ENCODE results near the gene DEFB131A.
"Not testable (repeated sequence)": the region's sequence is repeated elsewhere in the genome, so short reads cannot be mapped to it uniquely, and the experiment has no call there.

The DEFB131A gene, protein sequence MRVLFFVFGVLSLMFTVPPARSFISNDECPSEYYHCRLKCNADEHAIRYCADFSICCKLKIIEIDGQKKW

GRCh38 chr4:9444114-9444513 lies at the start of gene DEFB131A:
DEFB131A (plus strand) TSS chr4:9444414; CDS start chr4:9444534, 120 bp downstream.
- not testable (repeated sequence) for DNase-seq (ENCODE audit: low spot score)

DNA sequence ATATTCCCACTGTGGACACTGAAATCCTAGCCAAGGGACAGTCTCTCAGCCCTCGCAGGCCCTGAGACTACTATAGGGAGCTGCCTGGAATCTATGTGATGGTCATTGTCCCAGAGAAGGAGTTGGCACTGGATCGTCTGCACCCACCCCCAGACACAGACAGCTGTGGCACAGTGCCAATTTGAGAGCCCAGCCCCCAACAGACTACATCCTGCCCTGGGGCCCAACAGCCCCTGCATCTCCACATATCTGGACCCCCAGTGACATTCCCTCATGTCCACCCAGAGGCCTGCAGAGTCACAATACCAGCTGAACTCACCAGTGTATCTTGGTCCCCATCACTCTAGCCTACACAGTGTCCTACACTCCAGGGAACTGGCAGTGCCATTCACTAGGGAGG lies 38.4 kb upstream of the DEFB131A start:
- DNase-seq (ENCODE audit: low spot score), result not testable (repeated sequence)

DNA sequence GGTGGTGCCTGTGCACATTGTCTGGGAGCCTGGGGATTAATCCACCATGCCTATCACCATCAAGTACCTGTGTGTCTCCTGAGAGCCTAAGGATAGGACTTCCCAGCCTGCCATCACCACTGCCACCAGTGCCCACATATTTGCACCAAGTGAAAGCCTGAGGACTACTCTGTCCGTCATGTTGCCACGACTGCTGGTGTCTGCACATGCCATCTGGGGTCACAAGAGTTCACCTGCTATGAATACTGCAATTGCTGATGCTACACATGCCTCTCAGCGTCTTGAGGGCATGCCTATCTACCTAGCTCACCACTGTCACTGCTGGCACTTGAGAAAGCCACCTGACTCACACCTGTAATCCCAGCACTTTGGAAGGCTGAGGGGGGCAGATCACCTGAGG lies 37.7 kb upstream of the DEFB131A start:
- not testable (repeated sequence) for DNase-seq (ENCODE audit: low spot score)

DNA sequence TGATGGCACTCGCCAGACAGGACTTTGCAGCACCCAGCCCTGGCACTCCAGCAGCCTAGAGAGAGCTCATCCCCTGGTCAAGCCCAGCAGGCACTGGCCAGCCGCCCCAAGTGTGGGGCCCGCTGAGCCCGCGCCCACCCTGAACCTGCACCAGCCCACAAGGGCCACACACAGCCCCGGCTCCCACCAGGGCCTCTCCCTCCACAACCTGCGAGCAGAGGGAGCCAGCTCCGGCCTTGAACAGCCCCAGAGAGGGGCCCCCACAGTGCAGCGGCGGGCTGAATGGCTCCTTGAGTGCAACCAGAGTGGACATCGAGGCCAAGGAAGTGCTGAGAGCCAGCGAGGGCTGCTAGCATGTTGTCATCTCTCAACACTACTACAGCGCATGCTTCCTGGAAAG lies 34.4 kb upstream of the DEFB131A start:
- DNase-seq (ENCODE audit: low spot score), result no peak

DNA sequence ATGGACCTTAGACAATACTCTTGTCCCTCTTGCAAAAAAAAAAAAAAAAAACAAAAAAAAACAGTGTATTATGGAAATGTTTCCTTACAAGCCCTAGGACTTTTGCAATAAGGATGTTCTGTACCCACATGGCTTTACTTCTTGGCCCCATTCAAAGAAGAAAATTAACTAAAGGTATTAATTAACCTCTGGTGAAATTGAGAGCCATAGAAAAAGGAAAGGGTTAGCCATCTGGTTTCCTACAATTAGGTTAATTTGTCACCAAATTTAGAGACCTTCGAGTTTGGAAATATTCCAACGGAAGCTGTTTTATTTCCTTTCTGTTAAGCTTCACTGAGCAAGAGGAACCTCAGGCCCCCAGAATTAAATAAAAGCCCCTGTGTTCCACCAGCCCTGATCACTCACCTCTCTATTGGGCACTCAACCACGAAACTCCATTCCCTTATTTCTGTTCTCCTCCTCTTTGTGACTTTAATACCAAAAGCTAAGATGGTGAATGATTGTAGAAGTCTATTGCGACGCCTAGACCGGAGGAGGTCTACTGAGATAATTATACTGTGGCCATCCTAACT lies 22.2 kb upstream of the DEFB131A start:
- DNase-seq (ENCODE audit: low spot score), result not testable (repeated sequence)

DNA sequence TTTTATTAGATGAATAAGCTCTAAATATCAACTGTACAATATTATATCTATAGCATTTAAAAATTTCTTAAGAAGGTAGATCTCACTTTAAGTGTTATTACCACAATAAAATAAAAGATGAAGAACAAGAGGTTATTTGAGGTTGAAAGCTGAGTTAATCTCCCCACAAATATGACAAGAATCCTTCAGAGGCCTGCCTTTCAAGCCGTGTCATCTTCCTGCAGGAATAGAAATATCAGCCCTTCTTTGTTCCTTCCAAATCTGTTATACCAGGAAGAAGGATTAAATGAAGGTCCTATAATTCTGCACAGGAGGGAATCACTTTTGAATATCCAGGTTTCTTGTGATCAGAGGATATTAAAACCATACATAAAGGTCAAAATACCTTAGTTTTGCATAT lies 18.3 kb upstream of the DEFB131A start:
- DNase-seq (ENCODE audit: low spot score), result not testable (repeated sequence)

GRCh38 chr4:9430061-9430460 lies 14.2 kb upstream of the DEFB131A start:
- not testable (repeated sequence) for DNase-seq (ENCODE audit: low spot score)

GRCh38 chr4:9433320-9433719 lies 10.9 kb upstream of the DEFB131A start:
- DNase-seq (ENCODE audit: low spot score), result not testable (repeated sequence)

DNA sequence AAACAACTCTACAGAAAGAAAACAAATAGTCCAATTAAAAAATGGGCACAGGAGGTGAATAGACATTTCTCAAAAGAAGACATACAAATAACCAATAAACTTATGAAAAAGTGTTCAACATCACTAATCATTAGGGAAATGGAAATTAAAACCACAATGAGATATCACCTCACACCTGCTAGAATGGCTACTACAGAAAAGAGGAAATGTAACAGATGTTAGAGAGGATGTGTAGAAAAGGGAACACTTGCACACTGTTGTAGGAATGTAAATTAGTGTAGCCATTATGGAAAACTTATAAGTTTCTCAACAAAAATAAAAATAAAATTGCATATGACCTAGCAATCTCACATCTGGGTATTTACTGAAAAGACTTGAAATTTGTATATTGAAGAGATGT lies 7.5 kb upstream of the DEFB131A start:
- not testable (repeated sequence) for DNase-seq (ENCODE audit: low spot score)

- DNase-seq (ENCODE audit: low spot score), result not testable (repeated sequence)
Observed at GRCh38 chr4:9442355-9442754, 1.9 kb upstream of the DEFB131A start.

- not testable (repeated sequence) for DNase-seq (ENCODE audit: low spot score)
Observed at GRCh38 chr4:9444681-9445080, 467 bp downstream of the DEFB131A start.

- not testable (repeated sequence) for DNase-seq (ENCODE audit: low spot score)
Observed at GRCh38 chr4:9452251-9452650, 8.0 kb downstream of the DEFB131A start.

GRCh38 chr4:9454284-9454683 lies 10.1 kb downstream of the DEFB131A start:
- not testable (repeated sequence) for DNase-seq (ENCODE audit: low spot score)

DNA sequence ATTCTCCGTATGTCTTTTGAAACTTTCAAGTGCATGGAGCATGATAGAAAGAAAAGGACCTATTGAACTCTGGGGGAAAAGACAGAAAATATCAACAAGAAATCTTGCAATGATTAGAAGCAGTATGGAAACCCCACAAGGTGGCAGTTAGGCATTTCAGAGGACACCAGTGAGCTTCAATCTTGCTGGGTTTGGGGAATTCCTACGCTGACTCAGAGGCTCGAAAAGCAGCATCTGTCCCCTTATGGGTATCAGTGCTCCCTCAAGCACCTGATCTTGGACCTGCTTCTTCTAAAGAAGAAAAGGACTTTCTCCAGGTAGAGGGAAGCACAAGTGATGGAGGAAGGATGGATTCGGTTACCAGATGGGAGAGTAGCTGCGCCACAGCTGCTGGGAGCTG lies 10.8 kb downstream of the DEFB131A start:
- not testable (repeated sequence) for DNase-seq (ENCODE audit: low spot score)

- not testable (repeated sequence) for DNase-seq (ENCODE audit: low spot score)
Observed at GRCh38 chr4:9479466-9479865, 35.3 kb downstream of the DEFB131A start.

DNA sequence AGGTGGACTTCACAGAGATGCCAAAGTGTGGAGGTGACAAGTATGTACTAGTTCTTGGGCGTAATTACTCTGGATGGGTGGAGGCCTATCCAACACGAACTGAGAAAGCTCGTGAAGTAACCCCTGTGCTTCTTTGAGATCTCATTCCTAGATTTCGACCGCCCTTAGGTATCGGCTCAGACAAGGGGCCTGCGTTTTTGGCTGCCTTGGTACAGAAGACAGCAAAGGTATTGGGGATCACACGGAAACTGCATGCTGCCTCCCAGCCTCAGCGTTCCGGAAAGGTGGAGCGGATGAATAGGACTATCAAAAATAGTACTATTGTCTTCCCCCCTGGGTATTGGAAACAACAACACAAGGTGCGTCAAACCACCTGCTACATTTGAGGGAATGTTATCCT lies 35.9 kb downstream of the DEFB131A start:
- not testable (repeated sequence) for DNase-seq (ENCODE audit: low spot score)

- not testable (repeated sequence) for DNase-seq (ENCODE audit: low spot score)
Observed at GRCh38 chr4:9482871-9483270, 38.7 kb downstream of the DEFB131A start.

DNA sequence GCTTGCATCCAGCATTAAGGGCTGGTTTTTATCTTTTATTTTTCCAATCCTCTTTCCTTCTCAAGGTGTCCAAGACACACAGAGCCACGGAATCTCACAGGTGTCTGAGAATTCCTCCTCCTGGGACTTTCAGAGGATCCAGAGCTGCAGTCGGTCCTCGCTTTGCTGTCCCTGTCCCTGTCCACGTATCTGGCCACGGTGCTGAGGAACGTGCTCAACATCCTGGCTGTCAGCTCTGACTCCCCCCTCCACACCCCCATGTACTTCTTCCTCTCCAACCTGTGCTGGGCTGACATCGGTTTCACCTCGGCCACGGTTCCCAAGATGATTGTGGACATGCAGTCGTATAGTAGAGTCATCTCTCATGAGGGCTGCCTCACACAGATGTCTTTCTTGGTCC lies 39.5 kb downstream of the DEFB131A start:
- DNase-seq (ENCODE audit: low spot score), result not testable (repeated sequence)

DNA sequence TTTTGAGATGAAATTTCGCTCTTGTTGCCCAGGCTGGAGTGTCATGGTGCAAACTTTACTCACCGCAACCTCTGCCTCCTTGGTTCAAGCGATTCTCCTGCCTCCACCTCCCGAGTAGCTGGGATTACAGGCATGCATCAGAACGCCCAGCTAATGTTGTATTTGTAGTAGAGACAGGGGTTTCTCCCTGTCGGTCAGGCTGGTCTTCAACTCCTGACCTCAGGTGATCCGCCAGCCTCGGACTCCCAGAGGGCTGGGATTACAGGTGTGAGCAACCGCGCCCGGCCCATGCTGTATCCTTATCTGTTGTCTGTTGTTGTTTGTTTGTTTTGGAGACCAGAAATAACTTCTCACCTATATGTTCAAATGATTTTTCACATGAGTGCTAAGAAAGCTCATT lies 42.7 kb downstream of the DEFB131A start:
- not testable (repeated sequence) for DNase-seq (ENCODE audit: low spot score)

DNA sequence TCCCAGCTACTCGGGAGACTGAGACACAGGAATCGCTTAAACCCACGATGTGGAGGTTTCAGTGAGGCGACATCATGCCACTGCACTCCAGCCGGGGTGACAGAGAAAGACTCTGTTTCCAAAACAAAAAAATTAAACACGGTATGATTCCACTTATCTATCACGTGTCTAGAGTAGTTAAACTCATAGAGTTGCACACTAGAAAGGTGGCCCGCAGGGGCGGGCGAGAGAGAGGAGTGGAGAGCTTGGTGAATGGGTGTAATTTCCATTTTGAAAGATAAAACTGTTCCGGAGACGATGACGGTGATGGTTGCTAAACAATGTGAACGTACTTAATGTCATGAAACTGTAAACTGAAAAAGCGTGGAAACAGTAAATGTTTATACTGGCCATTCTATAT lies 44.6 kb downstream of the DEFB131A start:
- not testable (repeated sequence) for DNase-seq (ENCODE audit: low spot score)

DNA sequence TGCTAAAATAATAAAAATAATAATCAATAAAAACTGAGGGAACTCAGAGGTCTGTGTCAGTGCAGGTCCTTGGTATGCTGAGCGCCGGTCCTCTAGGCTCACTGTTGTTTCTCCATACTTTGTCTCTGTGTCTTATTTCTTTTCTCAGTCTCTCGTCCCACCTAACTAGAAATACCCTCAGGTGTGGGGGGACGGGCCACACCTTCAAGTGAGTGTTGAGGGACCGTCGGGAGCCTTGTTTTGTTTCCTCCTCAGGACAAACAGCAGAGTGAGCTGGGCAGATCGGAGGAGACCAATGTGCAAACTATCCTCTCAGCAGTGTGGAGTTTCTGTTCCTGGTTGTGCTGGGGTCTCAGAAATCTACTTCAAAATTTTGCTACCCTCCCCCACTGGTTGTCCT lies 46.3 kb downstream of the DEFB131A start:
- DNase-seq (ENCODE audit: low spot score), result not testable (repeated sequence)

DNA sequence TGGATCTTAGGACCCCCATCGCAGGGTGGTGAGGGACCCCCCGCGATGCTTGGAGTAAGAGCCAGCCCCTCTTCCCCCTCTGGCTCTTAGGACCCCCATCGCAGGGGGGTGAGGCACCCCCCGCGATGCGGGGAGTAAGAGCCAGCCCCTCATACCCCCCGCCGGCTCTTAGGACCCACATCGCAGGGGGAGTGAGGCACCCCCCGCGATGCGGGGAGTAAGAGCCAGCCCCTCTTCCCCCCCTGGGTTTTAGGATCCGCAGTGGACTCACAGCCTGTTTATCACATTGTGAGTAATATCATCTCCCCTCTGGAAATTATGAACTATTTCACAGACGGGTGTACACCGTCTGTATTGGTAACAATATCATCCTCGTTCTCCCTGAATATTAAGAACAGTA lies 46.8 kb downstream of the DEFB131A start:
- not testable (repeated sequence) for DNase-seq (ENCODE audit: low spot score)

- DNase-seq (ENCODE audit: low spot score), result not testable (repeated sequence)
Observed at GRCh38 chr4:9493589-9493988, 49.4 kb downstream of the DEFB131A start.
